ENCODE data around the gene GCAT. TPM values are rescaled to one million over a fixed set of nuclear protein-coding genes. Genes with fewer than 3 reads are reported as not detected.

Gene GCAT
- total RNA-seq, 1 donor from 2014 or later: 7.6 TPM

GRCh38 chr22:37775785-37776638 is 31.7 kb upstream of the GCAT start:
- no peak overlapping the region for H3K4me3 ChIP-seq
- peaks cover 0 to 20% of the 10 kb centered on the region in 2 donors for H3K36me3 ChIP-seq
- intact Hi-C loops (cut with DNase I): no loop called here
- TF ChIP-seq CTCF (IDR thresholded peaks at IDR 0.05): no peak
- DNase-seq (ENCODE audit: extremely low spot score in 2 of 2): no peak
- no peaks in the 10 kb centered on the region for H3K27me3 ChIP-seq
- peaks cover 9% of the 10 kb centered on the region for H3K4me1 ChIP-seq
- H3K27ac ChIP-seq: peak overlapping the region; percentile 11
- H3K9me3 ChIP-seq: no peaks in the 10 kb centered on the region

- no peak for DNase-seq (ENCODE audit: extremely low spot score in 2 of 2)
- Histone ChIP-seq H3K36me3 (peaks cover 0 to 15% of the 10 kb centered on the region in 2 donors), H3K4me1 (peaks cover 13% of the 10 kb centered on the region), H3K27ac (peak overlapping the region; percentile 11), H3K4me3 (no peak overlapping the region), H3K27me3 (no peaks in the 10 kb centered on the region), H3K9me3 (no peaks in the 10 kb centered on the region)
- intact Hi-C loops (cut with DNase I): no loop called here
- TF ChIP-seq CTCF (IDR thresholded peaks at IDR 0.05): no peak
- TF ChIP-seq POLR2A (IDR thresholded peaks at IDR 0.05): no peak
- no peak for TF ChIP-seq POLR2AphosphoS5 (IDR thresholded peaks at IDR 0.05; ENCODE audit: insufficient read depth in 1 of 2, low read depth in 1 of 2)
These were observed 31.1 kb upstream of the GCAT start for GRCh38 chr22:37776639-37777005.

- H3K4me3 ChIP-seq: no peak overlapping the region
- TF ChIP-seq POLR2AphosphoS5 (IDR thresholded peaks at IDR 0.05; ENCODE audit: insufficient read depth in 1 of 2, low read depth in 1 of 2) (peak; percentile 64 to 83), CTCF (IDR thresholded peaks at IDR 0.05) (no peak), POLR2A (IDR thresholded peaks at IDR 0.05) (no peak)
These were observed 30.5 kb upstream of the GCAT start for GRCh38 chr22:37777122-37777687.

GRCh38 chr22:37778370-37779009 is 29.2 kb upstream of the GCAT start:
- H3K9me3 ChIP-seq: no peaks in the 10 kb centered on the region
- no peak overlapping the region for H3K4me3 ChIP-seq
- intact Hi-C loops (cut with DNase I): no loop called here
- H3K36me3 ChIP-seq: no peaks in the 10 kb centered on the region
- H3K27ac ChIP-seq: no peak overlapping the region
- H3K27me3 ChIP-seq: no peaks in the 10 kb centered on the region
- H3K4me1 ChIP-seq: peaks cover 32% of the 10 kb centered on the region
- TF ChIP-seq POLR2A (IDR thresholded peaks at IDR 0.05) (no peak), CTCF (IDR thresholded peaks at IDR 0.05) (no peak), POLR2AphosphoS5 (IDR thresholded peaks at IDR 0.05; ENCODE audit: insufficient read depth in 1 of 2, low read depth in 1 of 2) (no peak)
- no peak for DNase-seq (ENCODE audit: extremely low spot score in 2 of 2)

More at GRCh38 chr22:37777122-37777687, 30.5 kb upstream of the GCAT start:
- DNase-seq (ENCODE audit: extremely low spot score in 2 of 2): no peak
- Histone ChIP-seq H3K27me3 (no peaks in the 10 kb centered on the region), H3K27ac (peak overlapping the region; percentile 11), H3K9me3 (no peaks in the 10 kb centered on the region), H3K4me1 (peaks cover 19% of the 10 kb centered on the region), H3K36me3 (peaks cover 0 to 9% of the 10 kb centered on the region in 2 donors)
- intact Hi-C loops (cut with DNase I): no loop called here

Data from vagina (tissue), 2 donors.